HCT116 (cell line): ENCODE measurements around the gene VCAN.

Experiments used
- ELF1 ChIP-seq: IDR thresholded peaks from 2 replicates; pipeline ENCODE4 v1.6.1; 2012; ENCODE audit warnings: low read depth, borderline replicate concordance
- POLR2AphosphoS5 ChIP-seq: IDR thresholded peaks from 2 replicates; pipeline ENCODE4 v1.6.1; 2011; ENCODE audit warnings: mild to moderate bottlenecking, low read depth, low read length, moderate library complexity
- SP1 ChIP-seq: IDR thresholded peaks from 2 replicates; pipeline ENCODE4 v1.6.1; 2012; ENCODE audit warnings: low read depth
- TF ChIP-seq, protein P1 (sequence below), 3 experiments: fragments of 200-600 bp in 1 of 3; sonication (generic) in 1 of 3; IDR thresholded peaks in 2 of 3; conservative IDR thresholded peaks in 1 of 3; 2 replicates each; pipeline ENCODE4 v1.5.1; 2012 to 2017; ENCODE audit warnings: low read depth in 2 of 3, low read length in 2 of 3, antibody characterized with exemption in 1 of 3, borderline replicate concordance in 1 of 3, control low read depth in 1 of 3, mild to moderate bottlenecking in 1 of 3, mixed read lengths in 1 of 3, mixed run types in 1 of 3, moderate library complexity in 1 of 3; ENCODE audit not compliant: insufficient read depth in 1 of 3

DNA sequence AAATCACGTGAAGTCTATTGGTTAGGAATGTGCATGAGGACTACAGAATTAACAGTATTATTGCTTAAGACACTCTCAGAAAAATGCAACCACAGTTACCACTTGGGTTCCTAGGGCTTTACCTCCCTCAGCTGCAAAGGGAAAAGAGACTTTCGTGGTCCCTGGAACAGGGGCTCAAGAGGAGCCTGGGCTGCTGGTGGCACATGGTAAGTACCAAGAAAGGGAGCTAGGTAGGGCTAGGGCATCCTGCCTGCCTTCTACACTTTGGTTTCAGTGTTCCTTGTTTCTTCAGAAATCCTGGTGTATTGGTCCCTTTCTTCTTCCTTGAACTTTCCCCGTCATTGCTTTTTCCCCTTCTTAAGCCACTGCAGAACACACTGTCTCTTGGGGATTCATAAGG, 7.3 kb upstream of the VCAN start:
- no peak for TF ChIP-seq SP1
- TF ChIP-seq, protein P1, sequence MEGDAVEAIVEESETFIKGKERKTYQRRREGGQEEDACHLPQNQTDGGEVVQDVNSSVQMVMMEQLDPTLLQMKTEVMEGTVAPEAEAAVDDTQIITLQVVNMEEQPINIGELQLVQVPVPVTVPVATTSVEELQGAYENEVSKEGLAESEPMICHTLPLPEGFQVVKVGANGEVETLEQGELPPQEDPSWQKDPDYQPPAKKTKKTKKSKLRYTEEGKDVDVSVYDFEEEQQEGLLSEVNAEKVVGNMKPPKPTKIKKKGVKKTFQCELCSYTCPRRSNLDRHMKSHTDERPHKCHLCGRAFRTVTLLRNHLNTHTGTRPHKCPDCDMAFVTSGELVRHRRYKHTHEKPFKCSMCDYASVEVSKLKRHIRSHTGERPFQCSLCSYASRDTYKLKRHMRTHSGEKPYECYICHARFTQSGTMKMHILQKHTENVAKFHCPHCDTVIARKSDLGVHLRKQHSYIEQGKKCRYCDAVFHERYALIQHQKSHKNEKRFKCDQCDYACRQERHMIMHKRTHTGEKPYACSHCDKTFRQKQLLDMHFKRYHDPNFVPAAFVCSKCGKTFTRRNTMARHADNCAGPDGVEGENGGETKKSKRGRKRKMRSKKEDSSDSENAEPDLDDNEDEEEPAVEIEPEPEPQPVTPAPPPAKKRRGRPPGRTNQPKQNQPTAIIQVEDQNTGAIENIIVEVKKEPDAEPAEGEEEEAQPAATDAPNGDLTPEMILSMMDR (IDR thresholded peaks at IDR 0.05 in 2 of 3, conservative IDR thresholded peaks at IDR 0.05 in 1 of 3; ENCODE audit: borderline replicate concordance in 1 of 3, insufficient read depth in 1 of 3, low read depth in 2 of 3, low read length in 2 of 3) = no peak
- no peak for TF ChIP-seq POLR2AphosphoS5
- TF ChIP-seq ELF1 = no peak
